ENCODE measurements around the gene SPTA1. TPM values are rescaled to one million over a fixed set of nuclear protein-coding genes. Genes with fewer than 3 reads are reported as not detected.

The SPTA1 gene
- total and polyA plus RNA-seq, 4 donors = 0.08 to 542 (median 0.08) TPM; not detected in 1

DNA sequence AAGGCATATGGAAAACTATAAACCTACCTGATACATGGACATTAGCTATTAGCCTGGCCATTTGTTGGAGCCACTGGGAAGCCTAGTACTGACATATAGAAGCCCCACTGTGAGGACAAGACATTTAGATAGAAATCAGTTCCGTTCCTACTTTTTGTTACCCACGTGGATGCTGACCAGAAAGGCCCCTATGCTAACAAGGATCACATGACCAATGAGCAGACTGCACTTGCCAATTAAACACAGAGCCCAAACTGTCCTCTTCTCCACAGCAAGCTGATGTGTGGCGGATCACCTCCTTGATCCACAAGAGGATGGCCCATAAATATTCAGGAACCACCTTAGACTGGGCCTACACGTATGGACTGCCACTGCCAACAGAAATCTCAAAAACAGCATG lies 45.2 kb upstream of the SPTA1 start (continued):
- no peak for TF ChIP-seq CTCF (IDR thresholded peaks at IDR 0.05; ENCODE audit: low read depth, low read length, missing input control)

DNA sequence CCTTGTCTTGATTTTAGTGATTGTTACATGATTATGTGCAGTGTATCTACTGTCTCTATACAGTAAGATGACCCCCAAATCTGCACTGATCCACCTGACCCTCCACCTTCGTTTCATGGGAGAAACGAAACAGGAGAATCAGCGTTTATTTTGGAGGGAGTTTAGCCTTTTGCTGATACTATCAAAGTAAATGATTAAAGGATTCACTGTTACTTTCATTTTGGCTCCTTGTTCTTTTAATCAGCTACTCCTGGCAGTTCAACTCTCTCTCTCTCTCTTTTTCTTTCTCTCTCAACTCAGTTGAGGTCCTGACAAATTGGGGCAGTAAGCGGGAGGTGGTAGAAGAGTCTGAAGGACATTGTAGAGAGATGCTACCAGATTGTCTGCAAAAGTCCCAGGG lies 43.9 kb upstream of the SPTA1 start:
- Histone ChIP-seq H3K36me3 (ENCODE audit: control insufficient read depth in 4 of 4, insufficient read depth in 3 of 4, low read depth in 1 of 4, low read length in 3 of 4) (no peaks in the 10 kb centered on the region), H3K4me3 (ENCODE audit: low read depth in 1 of 3, low read length in 3 of 3) (peak overlapping the region in 2 of 3 donors; percentile 25 to 32), H3K27ac (ENCODE audit: low read depth in 1 of 2, low read length in 2 of 2) (no peak overlapping the region), H3K9me3 (ENCODE audit: control insufficient read depth in 4 of 4, low read length in 3 of 4) (no peaks in the 10 kb centered on the region), H3K27me3 (ENCODE audit: control insufficient read depth in 4 of 4, insufficient read depth in 4 of 4, low read length in 3 of 4) (no peaks in the 10 kb centered on the region), H3K9ac (ENCODE audit: low read depth in 1 of 2, low read length in 2 of 2) (no peak overlapping the region), H3K4me1 (ENCODE audit: control insufficient read depth in 4 of 4, insufficient read depth in 4 of 4, low read length in 3 of 4) (peaks cover 0 to 1% (median 0%) of the 10 kb centered on the region in 4 donors)
- TF ChIP-seq NR2F2 (IDR thresholded peaks at IDR 0.05) = no peak
- TF ChIP-seq CTCF (IDR thresholded peaks at IDR 0.05; ENCODE audit: low read depth, low read length, missing input control) = no peak
- TF ChIP-seq FOXA2 (IDR thresholded peaks at IDR 0.05) = no peak
- no peak for TF ChIP-seq ATF3 (IDR thresholded peaks at IDR 0.05)
- TF ChIP-seq RAD21 (IDR thresholded peaks at IDR 0.05) = no peak
- TF ChIP-seq, protein P1, sequence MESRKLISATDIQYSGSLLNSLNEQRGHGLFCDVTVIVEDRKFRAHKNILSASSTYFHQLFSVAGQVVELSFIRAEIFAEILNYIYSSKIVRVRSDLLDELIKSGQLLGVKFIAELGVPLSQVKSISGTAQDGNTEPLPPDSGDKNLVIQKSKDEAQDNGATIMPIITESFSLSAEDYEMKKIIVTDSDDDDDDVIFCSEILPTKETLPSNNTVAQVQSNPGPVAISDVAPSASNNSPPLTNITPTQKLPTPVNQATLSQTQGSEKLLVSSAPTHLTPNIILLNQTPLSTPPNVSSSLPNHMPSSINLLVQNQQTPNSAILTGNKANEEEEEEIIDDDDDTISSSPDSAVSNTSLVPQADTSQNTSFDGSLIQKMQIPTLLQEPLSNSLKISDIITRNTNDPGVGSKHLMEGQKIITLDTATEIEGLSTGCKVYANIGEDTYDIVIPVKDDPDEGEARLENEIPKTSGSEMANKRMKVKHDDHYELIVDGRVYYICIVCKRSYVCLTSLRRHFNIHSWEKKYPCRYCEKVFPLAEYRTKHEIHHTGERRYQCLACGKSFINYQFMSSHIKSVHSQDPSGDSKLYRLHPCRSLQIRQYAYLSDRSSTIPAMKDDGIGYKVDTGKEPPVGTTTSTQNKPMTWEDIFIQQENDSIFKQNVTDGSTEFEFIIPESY (IDR thresholded peaks at IDR 0.05) = no peak
- TF ChIP-seq GABPA (IDR thresholded peaks at IDR 0.05 in 1 of 2, conservative IDR thresholded peaks at IDR 0.05 in 1 of 2) = no peak
- TF ChIP-seq HNF4A (conservative IDR thresholded peaks at IDR 0.05) = no peak
- TF ChIP-seq FOXA1 (IDR thresholded peaks at IDR 0.05) = no peak
- TF ChIP-seq, protein P2, sequence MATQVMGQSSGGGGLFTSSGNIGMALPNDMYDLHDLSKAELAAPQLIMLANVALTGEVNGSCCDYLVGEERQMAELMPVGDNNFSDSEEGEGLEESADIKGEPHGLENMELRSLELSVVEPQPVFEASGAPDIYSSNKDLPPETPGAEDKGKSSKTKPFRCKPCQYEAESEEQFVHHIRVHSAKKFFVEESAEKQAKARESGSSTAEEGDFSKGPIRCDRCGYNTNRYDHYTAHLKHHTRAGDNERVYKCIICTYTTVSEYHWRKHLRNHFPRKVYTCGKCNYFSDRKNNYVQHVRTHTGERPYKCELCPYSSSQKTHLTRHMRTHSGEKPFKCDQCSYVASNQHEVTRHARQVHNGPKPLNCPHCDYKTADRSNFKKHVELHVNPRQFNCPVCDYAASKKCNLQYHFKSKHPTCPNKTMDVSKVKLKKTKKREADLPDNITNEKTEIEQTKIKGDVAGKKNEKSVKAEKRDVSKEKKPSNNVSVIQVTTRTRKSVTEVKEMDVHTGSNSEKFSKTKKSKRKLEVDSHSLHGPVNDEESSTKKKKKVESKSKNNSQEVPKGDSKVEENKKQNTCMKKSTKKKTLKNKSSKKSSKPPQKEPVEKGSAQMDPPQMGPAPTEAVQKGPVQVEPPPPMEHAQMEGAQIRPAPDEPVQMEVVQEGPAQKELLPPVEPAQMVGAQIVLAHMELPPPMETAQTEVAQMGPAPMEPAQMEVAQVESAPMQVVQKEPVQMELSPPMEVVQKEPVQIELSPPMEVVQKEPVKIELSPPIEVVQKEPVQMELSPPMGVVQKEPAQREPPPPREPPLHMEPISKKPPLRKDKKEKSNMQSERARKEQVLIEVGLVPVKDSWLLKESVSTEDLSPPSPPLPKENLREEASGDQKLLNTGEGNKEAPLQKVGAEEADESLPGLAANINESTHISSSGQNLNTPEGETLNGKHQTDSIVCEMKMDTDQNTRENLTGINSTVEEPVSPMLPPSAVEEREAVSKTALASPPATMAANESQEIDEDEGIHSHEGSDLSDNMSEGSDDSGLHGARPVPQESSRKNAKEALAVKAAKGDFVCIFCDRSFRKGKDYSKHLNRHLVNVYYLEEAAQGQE (IDR thresholded peaks at IDR 0.05) = no peak
- TF ChIP-seq SP1 (IDR thresholded peaks at IDR 0.05) = no peak
- no peak for DNase-seq (ENCODE audit: low spot score)
- 38% methylated on average over 4 of the region's 4 CpGs for WGBS

Data from liver (tissue), 9 donors.